SW480 (cell line): Measurements from ENCODE around the gene PLXDC1.
"Not testable (repeated sequence)": the region's sequence is repeated elsewhere in the genome, so short reads cannot be mapped to it uniquely, and the experiment has no call there.

Source experiments
- DNase-seq: peaks from one replicate; pipeline ENCODE4 v3.0.0-alpha.2; 2016; ENCODE audit warnings: low spot score

Gene PLXDC1

DNA sequence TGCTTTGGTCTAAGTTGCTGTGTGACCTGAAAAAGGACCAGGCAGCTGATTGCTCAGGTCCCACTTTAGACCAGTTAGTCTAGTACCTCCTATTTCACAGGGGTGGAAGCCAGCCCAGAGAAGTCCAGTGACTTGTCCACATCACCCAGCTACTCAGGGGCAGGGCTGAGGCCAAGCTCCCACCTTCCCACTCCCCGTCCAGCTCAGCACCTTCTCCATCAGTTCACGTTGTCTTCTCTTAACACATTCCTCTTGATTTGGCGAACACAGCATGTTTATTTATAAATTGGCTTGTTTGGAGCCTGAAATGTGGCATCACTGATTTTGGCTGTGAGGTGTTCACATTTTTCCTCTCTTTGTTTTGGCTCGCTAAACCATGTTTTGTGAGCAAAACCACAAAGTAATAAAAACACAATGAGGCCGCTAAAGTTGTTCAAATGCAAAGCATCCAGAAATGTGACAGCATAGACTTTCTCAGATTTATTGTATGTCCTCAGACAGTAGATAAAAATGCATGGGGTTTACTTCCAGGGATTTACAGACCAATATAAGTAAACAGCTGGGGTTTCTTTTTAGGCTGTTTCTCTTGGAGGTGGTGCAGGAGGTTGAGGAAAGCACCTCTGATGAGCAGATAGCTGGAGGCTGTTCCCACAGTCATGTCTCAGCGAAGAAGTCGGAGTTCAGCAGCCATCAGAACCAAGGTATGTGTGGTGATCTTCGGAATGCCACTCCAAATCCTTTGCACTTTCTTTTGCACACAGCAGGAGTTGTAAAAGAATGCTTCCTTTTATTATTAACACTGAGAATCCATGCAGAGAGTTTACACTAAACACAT is 88.4 kb downstream of the PLXDC1 start:
- DNase-seq: no peak

DNA sequence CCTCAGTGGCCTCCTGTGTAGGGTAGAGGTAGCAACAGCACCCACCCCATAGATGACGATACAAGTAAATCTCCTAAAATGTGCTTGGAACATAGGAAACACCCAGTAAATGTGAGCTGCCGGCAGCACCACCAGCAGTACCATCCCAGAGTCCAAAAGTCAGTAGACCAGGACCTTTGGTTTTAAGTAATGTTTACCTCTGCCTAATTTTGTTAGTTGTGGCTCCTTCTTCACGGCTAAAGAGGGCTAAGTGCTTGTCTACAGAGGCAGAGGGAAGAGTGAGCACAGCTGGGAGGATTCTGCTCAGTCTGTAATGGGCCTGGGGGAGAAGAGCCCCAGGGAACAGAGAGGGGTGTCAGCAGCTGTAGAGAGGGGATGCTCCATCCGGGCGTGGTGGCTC is 92.9 kb downstream of the PLXDC1 start:
- DNase-seq: no peak

DNA sequence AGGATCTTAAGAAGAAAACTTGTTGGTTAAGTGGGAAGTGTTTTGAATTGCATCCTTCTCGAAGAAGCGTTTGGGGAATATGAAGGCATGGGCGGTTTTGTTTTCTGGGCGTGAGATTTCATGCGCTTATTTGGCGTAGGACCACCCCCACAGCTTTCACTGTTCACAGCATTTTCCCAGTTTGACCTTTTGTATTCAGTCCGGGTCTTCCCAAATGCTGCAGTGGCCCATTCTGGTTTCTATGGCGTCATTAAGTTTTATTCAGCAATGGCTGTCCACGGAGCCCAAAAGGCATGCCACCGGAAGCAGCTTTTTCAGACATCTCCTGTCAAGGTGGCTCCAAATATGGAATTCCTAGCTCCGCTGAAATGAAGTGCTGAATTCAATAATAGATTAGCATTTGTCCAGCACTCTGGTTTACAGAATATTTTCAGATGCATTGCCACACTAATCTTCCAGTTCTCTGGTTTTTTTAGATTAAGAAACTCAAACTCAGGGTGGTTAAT is 93.7 kb downstream of the PLXDC1 start:
- DNase-seq: no peak

DNA sequence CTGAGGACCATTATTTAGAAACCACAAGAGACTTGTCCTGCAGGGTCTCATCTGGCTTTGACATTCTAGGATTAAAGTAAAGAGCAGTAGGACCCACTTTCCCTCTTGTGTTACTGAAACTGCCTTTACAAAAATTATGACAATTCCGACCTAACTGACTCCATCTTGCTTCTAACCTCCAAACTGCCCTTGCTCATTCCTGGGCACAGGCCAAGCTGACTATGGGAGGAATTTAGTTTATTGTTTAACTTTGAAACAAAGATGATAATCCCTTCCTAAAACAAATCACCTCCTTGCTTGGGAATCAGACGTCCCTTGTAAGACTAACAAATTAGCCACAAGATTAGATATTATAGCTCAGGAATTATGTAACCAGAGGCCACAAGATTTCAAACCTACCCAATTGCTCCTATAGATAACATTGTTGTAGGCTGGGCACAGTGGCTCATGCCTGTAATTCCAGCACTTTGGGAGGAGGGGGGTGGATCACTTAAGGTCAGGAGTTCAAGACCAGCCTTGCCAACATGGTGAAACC is 97.3 kb downstream of the PLXDC1 start:
- DNase-seq: no peak

DNA sequence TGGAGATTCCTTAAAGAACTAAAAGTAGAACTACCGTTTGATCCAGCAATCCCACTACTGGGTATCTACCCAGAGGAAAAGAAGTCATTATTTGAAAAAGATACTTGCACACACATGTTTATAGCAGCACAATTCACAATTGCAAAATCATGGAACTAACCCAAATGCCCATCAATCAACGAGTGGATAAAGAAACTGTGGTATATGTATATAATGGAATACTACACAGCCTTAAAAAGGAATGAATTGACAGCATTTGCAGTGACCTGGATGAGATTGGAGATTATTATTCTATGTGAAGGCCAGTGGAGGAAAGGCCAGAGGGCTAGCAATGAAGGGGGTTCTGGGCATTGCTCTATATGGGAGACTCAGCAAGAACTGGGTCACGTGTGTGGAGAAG is 99.0 kb downstream of the PLXDC1 start:
- not testable (repeated sequence) for DNase-seq

DNA sequence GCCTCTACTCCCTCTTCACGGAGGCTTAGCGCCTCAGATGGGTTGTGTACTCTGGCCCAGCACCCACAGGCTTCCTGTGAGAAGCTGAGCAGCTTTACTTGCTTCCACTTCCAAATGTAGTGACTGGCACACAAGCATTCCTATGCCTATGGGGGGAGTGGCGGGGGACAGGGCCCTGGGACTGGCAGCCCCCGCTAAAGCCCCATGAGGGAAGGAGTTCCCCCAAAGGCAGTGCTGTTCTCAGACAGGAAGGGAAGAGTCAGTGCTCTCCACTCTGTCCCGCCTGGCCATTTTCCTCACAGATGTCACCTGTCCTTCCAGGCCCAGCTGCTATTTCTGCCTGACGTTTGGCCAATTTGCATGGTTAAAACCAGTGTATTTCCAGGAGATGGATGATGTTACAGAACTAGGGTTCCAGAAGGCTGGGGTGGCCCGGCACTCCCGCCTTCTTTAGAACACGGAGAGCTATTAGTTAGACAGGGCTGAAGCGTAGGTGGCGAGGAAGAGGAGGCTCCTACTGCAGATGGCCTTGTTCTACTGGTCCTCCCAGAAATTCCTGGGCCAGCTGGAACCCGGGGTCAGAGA is 100.3 kb downstream of the PLXDC1 start:
- no peak for DNase-seq

DNA sequence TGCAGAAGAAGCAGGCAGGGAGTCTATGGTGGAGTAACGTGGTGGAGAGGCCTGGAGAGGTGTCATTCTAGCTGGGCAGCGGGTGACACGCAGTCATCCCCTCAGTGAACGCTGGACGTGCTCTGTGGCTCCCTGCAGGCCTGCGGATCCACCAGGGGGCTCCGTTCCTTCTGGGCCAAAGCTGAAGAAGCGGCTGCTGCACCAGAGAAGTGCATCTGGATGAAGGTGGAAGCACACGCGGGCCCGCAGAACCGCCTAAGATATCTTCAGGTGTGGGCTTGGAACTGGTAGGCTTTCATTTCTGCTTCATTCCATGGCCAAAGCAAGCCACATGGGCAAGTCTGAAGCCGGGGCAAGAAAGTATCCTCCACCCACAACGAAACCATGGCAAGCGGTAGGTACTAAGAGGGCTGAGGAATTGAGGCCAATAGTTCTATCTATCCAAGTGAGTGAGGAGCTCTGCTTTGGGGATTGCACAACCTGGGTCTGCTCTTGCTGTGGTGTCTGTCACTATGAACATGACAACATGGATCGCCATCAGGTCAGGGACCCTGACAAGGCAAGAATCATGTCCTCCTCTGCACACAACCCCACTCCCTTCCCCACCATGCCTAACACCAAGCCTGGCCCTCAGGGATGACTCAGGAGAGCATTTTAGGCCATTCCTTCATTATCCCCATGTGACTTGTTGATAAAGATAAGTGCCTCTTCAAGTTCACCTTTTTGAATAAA is 105.3 kb downstream of the PLXDC1 start:
- no peak for DNase-seq

DNA sequence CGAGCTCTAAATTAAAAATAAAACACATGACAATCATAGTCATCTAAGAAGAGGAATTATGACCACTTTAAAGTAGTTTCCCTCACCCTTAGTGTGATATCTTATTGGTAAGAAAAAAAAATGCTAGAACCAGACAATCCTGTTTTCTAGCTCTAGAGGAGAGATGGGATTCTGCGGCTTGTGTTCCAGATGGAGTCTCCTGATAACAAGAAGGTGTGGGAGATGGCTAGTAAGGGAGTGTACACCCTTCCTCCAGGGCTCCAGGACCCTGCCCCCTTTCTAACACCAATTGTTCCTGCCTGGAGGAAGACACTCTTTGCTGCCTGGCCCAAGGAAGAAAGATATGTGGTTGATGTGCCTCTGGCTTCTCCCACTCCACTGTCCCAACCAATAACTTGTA is 115.4 kb downstream of the PLXDC1 start:
- no peak for DNase-seq

DNA sequence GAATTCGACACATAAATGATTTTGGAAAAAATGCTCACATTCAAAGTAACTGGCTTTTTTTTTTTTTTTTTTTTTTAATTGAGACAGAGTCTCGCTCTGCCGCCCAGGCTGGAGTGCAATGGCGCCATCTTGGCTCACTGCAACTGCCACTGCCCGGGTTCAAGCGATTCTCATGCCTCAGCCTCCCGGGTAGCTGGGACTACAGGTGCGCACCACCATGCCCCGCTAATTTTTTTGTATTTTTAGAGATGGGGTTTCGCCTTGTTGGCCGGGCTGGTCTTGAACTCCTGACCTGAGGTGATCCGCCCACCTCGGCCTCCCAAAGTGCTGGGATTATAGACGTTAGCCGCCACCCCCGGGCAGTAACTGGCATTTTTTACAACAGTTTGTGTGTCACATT is 115.9 kb downstream of the PLXDC1 start:
- not testable (repeated sequence) for DNase-seq

DNA sequence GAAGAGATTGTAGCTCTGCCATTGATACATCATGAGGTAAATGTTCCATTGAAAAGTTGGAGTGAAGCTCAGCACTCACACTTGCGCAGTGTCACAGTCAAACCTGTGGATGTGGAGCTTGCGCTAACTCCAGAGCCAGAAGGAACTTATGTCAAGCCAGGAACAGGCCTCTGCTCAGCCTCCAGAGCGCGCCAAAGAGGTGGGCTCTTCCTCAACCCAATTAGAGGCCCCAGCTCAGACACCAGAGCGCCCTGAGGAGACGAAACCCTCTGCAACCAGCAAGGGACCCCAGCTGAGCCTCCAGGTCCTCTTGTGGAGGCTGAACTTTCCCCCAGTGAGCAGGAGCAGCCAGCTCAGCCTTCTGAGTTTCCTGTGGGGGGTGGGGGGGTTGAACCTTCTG is 122.7 kb downstream of the PLXDC1 start:
- DNase-seq: no peak

DNA sequence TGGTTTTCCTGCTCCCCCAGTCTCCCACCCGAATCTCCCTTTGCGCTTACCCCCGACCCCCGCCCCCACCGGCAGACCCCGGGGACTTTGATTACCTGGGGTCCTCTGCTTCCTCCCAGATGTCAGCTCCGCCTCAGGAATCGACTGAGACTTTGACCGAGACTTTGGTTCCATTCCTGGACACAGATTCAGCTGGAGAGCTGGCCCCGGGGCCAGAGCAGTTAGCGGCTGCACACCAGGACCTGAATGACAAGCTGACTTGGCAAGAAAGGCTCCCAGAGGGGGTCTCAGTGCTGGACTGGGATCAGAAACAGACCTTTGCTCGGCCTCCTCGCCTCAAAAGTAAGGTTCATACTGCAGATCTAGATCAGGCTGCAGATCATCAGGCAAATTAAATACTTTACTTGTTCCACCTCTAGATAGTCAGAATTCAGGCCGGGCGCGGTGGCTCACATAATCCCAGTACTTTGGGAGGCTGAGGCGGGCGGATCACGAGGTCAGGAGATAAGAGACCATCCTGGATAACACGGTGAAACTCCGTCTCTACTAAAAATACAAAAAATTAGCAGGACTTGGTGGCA is 123.9 kb downstream of the PLXDC1 start:
- no peak for DNase-seq

DNA sequence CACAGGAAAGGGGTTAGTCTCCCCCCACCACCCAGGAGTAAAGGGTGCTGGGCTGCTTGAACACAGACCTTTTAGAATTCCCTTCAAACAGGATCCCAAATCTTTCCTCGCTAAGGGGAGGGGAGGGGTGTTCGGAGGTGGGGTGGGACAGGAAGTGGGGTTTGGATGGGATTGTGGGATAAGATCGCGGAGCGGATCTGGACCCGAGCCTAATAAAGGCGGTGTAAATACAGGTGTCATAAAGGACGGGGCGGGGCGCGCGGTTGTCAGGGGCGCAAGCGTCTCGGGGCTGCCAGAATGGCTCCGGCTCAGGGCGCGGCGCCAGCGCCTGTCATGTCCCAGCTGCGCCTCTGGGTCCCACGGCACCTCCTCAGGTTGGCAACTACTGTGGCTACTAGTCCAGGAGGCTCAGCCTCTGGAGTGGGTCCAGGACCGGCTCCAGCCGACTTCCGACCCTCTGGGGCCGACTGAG is 124.4 kb downstream of the PLXDC1 start:
- DNase-seq: peak; percentile 58

DNA sequence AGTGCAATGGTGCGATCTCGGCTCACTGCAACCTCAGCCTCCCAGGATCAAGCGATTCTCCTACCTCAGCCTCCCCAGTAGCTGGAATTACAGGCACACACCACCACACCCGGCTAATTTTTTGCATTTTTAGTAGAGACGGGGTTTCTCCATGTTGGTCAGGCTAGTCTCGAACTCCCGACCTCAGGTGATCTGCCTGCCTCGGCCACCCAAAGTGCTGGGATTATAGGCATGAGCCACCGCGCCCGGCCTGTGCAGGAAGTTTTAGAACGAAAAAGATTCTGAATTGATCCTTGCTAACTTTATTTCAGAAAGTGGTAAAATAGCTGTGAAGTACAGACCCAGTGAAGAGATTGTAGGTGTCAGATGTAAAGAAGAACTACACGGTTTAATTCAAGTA is 125.1 kb downstream of the PLXDC1 start:
- not testable (repeated sequence) for DNase-seq

DNA sequence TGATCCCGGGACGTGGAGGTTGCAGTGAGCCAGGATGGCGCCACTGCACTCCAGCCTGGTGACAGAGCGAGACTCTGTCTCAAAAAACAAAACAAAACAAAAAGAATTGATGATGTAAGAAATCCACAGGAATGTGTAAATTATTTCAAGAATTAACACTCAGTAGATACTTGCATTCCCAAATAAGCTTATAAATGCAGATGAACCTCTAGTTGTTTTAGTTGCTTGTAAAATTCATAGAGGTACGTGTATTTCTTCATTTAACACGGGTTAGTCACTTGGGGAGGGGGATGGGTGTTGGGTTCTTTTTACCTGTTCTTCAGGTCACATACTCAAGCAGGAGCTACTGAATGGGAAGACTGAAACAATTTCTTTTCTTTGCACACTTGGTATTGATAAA is 128.5 kb downstream of the PLXDC1 start:
- DNase-seq: no peak

DNA sequence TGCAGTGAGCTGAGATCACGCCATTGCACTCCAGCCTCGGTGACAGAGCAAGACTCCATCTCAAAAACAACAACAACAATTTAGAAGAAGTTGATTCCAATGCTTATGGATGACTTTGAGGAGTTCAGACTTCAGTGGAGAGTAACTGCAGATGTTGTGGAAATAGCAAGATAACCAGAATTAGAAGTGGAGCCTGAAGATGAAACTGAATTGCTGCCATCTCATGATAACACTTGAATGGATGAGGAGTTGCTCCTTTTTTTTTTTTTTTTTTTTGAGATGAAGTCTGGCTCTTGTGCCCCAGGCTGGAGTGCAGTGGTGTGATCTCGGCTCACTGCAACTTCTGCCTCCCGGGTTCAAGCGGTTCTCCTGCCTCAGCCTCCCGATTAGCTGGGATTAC is 131.4 kb downstream of the PLXDC1 start:
- DNase-seq: not testable (repeated sequence)

DNA sequence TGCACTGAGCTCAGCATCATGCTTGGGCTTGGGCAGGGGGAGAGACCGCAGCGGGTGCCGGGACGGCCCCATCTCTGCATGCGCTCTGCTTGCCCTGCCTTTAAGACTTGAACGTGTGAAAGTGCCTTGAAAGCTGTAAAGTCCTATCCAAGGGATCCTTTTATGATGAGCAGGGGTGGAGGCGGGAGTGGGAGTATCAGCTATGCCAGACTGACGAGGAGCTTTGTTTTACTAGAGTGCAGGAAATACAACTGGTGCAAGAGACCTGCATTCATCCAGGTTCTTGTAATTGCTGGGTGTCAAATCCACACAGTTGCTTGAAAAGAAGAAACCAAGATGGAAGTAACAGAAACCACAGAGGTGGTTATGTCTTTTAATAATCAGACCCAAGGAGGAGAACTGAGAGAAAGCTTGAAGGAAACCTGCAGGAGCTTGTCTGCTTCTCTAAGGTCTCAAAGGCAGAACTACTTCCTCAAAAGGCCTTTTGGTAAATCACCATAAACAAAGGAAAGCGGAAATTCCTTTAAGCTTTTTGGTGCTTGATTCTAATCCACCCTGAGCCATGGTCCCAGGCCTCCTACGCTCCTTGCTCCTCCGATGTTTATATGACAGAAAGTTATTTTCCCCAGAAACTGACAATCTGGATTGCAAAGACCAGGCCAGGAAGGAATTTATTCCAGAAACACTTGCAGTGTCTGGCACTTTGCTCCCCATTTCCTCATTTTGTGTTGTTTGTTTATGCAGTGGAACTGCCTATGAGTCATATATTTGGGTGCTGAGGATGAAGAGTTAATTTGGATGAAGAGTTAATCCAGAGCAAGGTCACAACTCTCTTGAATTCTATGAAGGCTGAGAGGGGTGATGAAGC is 132.9 kb downstream of the PLXDC1 start:
- DNase-seq: no peak

DNA sequence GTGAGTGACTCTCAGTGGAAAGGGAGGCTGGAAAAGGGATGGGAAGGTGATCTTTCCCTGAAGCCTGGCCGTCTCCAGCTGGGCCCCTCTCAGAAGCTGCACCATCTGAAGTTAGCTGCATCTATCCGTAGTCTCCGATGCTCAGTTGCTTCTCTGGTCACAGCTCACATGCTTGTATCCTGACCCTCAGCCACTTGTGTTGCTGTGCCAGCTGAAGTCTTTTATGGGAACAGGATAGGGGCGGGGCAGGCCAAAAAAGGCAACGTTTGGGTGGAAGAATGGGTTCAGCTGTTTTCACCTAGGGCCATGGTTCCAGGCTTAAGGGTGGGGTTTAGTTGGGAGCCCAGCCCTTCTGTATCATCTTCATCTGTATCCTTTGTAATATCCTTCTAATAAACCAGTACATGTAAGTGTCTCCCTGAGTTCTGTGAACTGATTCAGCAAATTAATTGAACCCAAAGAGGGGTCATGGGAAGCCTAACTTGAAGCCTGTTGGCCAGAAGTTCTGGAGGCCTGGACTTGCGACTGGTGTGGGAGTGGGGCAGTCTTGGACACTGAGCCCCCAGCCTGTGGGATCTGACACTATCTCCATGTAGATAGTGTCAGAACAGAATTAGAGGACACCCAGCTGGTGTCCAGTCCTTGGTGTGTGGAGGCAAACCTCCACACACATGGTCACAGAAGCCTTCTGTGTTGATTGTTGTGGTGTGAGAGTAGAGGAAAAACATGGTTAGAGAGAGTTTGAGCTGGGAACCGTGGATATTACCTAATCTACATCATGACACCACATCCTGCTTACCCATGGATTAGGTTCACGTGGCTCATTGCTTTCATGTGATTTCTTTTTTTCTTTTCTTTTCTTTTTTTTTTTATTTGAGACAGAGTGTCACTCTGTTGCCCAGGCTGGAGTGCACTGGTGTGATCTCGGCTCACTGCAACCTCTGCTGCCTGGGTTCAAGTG is 135.0 kb downstream of the PLXDC1 start:
- DNase-seq: no peak

DNA sequence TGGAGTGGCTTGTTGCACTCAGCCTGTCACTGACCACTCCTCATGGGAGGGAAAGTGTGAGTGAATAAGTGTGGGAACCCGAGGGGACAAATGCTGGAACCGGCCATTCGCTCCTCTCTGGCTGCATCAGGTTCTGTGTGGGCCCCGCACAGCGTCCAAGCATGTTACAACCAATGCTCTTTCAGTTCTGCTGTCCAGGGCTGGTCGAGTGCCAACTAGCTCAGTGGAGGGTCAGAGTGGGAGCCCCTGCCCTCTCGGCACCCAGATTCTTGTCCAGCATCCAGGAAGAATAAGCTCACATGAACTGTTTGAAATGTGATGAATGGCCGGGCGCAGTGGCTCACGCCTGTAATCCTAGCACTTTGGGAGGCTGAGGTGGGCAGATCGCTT is 135.9 kb downstream of the PLXDC1 start:
- DNase-seq: no peak

DNA sequence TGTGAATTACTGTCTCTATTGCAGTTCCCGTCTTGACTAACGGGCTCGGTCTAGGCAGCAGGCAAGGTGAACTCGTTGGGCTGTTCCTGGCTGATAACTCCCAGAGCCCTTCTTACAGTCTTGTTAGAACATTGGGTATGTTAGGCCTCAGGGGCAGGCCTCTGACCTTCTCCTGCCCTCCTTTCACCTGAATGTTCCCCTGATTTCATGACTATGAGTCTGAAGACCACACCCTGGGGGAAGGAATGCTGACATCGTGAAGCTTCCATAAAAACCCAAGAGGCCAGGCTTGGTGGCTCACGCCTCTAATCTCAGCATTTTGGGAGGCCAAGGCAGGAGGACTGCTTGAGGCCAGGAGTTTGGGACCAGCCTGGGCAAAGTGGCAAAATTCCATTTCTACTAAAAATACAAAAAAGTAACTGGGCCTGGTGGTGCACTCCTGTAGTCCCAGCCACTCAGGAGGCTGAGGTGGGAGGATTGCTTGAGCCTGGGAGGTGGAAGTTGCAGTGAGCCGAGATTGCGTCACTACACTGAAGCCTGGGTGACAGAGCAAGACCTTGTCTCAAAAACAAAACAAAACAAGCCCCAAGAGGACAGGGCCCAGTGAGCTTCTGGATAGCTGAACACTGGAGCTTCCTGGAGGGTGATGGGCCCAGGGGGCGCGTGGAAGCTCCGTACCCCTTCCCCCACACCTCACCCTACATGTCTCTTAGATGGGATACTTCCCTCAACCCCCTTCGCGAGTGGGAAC is 136.5 kb downstream of the PLXDC1 start:
- DNase-seq: no peak
